C4-2B (cell line): ENCODE data around the gene CLC.

Experiments
- CTCF ChIP-seq: fragments of 450-650 bp; conservative IDR thresholded peaks from 2 replicates; pipeline ENCODE4 v1.5.1; 2017; ENCODE audit warnings: mild to moderate bottlenecking
- ZFX ChIP-seq: fragments of 450-650 bp; IDR thresholded peaks from 2 replicates; pipeline ENCODE4 v1.6.1; 2017

- no peak for TF ChIP-seq CTCF
- no peak for TF ChIP-seq ZFX
Observed at GRCh38 chr19:39759457-39760184, 21.8 kb upstream of the CLC start.
